ENCODE results near the gene ZNF333. TPM values are rescaled to one million over a fixed set of nuclear protein-coding genes. Genes with fewer than 3 reads are reported as not detected.
"Not testable (repeated sequence)": the region's sequence is repeated elsewhere in the genome, so short reads cannot be mapped to it uniquely, and the experiment has no call there.

Gene ZNF333
- total RNA-seq, 1 experiment from 2014 or later = 7.9 TPM

DNA sequence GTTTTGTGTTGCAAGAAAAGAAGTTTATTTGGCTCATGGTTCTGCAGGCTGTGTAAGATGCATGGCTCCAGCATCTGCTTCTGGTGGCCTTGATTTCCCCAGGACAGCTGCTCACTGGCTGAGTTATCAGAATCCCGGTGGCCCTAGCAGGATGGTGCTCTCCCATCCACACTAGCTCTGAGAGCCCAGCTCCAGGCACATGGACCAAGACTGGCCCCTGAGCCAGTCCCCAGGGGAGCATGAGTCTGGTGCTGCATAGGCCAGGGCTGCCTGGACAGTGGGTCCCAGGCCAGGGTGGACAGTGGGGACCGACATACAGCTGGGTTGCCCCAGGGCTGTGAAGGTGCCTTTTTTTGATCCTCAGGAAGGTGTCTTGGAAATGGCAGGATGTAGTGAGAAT is 78.2 kb downstream of the ZNF333 start:
- DNase-seq (ENCODE audit: low read depth) = no peak

GRCh38 chr19:14769201-14769600 is 79.4 kb downstream of the ZNF333 start:
- no peak for DNase-seq (ENCODE audit: low read depth)

DNA sequence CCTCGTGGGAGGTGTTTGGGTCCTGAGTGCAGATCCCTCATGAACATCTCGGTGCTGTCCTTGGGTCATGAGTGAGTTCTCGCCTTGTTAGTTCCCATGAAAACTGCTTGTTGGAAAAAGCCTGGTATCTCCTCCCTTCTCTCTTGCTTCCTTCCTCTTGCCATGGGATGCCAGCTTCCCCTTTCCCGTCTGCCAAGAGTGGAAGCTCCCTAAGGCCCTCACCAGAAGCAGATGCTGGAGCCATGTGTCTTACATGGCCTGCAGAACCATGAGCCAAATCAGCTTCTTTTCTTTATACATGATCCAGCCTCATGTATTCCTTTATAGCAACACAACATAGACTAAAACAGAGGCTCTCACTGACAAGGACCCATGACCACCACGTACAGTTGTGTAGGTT is 80.3 kb downstream of the ZNF333 start:
- DNase-seq (ENCODE audit: low read depth) = no peak

DNA sequence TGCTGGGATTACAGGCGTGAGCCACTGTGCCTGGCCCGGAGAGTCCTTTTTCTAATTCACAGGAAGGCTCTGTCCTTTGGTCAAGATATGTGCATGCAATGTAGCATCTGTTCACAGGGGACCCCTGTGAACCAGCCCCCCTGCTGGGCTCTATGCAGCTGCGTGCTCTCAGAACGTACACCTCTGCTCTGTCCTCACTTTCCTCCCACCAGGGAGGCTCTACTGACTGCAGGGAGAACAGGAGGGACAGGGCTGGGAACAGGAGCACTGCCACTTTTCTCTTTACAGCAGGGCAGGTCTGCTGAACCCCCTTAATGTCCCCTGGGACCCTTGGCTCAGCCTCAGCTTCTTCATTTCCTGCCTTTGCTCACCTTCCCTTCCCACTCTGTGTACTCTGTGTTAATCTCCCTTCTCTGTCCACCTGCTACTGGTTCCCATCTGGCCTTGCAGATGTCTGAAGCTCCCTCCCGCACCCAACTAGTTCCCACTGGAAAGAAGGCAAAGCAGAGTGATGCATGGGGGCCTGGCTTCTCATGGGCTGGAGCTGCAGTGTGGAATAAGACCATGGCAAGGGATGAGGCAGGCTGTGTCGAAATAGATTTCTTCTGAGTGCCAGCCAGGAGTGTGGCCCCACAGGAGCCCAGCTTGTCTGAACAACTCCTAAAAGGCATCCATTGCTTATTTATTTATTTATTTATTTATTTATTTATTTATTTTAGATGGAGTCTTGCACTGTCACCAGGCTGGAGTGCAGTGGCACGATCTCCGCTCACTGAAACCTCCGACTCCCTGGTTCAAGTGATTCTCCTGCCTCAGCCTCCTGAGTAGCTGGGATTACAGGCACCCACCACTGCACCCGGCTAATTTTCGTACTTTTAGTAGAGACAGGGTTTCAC is 81.3 kb downstream of the ZNF333 start:
- DNase-seq (ENCODE audit: low read depth) = no peak

DNA sequence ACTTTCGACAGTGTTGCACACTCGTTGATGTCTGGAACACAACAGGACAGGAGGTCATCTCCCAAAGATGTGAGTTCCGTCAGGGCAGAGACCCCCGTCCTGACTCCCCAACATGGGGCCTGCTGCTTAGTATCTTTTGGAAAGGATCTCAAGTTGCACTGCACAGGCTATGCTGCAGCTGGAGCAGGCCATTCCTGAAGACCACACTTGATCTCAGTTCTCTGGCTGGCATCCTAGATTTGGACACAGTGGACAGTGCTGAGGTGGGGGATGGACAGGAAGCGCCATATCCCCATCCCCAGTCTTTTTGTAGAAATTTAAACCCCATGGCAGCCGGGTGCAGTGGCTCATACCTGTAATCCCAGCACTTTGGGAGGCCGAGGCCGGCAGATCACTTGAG is 82.6 kb downstream of the ZNF333 start:
- DNase-seq (ENCODE audit: low read depth) = no peak

GRCh38 chr19:14772995-14773394 is 83.1 kb downstream of the ZNF333 start:
- DNase-seq (ENCODE audit: low read depth) = no peak

DNA sequence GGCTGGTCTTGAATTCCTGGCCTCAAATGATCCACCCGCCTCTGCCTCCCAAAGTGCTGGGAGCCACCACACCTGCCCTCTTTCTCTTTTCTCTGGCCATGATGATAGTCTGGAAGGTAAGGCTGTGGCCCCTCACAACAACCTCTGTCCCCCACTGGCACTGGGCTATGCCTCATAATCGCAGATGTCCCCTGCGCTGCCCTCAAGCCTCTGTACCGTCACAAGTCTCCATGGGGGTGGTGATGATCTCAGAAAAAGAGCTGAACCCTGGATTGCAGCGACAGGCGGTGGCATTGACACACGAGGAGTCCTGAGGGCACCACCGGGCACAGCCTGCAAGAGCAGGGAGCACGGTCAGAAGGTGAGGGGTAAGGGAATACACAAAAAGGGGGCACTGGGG is 83.9 kb downstream of the ZNF333 start:
- DNase-seq (ENCODE audit: low read depth) = not testable (repeated sequence)

DNA sequence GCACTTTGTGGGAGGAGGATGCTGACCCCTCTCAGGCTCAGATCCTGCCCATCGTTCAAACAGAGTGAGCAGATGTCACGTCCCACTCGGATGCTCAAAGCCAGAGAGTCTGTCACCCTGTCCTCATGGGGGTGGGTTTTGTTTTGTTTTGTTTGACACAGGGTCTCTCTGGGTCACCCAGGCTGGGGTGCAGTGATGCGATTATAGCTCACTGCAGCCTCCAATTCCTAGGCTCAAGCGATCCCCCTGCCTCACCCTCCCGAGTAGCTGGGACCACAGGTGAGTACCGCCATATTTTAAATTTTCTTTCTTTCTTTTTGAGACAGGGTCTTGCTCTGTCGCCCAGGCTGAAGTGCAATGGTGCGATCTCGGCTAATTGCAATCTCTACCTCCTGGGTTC is 84.5 kb downstream of the ZNF333 start:
- DNase-seq (ENCODE audit: low read depth) = no peak

GRCh38 chr19:14775326-14775725 is 85.5 kb downstream of the ZNF333 start:
- DNase-seq (ENCODE audit: low read depth) = not testable (repeated sequence)

DNA sequence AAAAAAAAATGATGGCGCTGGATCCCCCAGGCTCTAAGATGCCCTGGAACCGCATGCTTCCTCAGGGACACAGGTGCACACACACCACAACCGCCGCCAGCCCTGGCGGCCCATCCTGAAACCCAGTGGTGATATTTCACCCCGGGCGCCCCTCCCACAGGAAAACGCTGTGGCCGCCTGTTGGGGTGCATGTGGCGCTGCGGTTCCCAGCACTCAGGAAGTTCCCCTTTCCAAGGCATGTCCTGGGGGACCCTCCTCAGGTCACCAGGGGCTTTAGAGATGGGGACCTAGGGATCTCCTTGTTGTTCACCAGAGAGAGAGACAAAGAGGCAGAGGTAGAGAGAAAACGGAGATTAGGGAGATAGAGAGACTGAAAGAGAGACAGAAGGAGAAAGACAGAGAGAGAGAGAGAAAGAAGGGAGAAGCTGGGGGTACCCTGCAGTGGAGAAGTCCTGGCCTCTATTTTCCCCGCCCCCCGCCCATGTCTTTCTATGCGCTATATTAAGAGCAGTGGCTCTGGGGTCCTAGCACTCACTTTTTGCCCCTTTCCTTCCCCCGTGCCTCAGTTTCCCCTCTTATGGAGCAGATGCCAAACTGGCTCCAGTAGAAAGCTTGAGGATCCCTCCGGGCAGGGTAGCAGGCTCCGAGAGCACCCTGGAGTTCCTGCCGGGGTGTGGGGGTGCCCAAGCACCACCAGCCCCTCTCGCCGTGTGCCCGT is 86.2 kb downstream of the ZNF333 start:
- DNase-seq (ENCODE audit: low read depth) = peak; percentile 69

- not testable (repeated sequence) for DNase-seq (ENCODE audit: low read depth)
These were observed 87.8 kb downstream of the ZNF333 start for GRCh38 chr19:14777645-14778044.

GRCh38 chr19:14778110-14778845 is 88.4 kb downstream of the ZNF333 start, which contains the start of gene ADGRE2:
TSS of gene ADGRE2 (minus strand) at chr19:14778560. CDS start at chr19:14776756, 1,804 bp downstream.
- DNase-seq (ENCODE audit: low read depth) = not testable (repeated sequence)

DNA sequence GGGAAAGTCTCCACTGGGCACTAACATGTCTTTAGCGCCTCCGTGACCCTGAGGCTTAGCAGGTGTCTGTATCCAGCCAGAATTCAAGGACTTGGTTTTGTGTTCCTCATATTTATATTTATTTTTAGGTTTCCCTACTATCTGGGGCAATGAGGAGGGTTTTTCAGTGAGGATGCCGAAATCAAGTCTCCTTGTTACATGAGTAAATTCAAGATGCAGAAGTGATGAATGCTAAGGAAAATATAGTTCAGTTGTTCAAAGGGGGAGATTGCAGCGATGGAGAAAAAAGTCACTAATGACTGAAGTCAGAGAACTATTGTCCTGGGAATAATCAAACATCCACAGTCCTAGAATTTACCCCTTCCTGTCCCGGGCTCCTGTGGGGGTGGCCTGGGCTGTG is 89.3 kb downstream of the ZNF333 start:
- DNase-seq (ENCODE audit: low read depth) = no peak

DNA sequence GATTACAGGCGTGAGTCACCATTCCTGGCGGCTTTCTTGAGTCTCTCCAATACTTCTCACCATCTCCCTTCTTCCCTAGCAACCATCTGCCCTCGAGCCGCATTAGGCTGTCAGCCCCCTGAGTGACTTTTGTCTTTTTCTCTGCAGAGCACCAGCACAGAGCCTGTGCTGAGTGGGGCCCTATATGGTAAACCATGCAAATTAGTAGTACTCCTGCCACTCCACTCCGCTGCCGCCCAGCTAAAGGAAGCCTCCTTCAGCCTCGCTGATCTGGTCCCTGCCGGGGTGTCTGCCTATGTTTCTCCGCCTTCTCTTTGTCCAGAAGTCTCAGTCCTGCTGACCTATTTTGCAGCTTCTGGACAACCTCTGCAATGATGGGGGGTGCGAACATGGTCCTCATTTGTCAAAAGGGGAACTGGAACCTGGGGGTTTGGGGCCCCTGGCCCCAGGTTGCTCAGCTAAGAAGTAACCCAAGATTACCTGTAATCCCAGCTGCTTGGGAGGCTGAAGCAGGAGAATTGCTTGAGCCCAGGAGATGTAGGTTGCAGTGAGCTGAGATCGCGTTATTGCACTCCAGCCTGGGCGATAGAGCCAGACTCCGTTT is 90.9 kb downstream of the ZNF333 start:
- DNase-seq (ENCODE audit: low read depth) = peak; percentile 35

DNA sequence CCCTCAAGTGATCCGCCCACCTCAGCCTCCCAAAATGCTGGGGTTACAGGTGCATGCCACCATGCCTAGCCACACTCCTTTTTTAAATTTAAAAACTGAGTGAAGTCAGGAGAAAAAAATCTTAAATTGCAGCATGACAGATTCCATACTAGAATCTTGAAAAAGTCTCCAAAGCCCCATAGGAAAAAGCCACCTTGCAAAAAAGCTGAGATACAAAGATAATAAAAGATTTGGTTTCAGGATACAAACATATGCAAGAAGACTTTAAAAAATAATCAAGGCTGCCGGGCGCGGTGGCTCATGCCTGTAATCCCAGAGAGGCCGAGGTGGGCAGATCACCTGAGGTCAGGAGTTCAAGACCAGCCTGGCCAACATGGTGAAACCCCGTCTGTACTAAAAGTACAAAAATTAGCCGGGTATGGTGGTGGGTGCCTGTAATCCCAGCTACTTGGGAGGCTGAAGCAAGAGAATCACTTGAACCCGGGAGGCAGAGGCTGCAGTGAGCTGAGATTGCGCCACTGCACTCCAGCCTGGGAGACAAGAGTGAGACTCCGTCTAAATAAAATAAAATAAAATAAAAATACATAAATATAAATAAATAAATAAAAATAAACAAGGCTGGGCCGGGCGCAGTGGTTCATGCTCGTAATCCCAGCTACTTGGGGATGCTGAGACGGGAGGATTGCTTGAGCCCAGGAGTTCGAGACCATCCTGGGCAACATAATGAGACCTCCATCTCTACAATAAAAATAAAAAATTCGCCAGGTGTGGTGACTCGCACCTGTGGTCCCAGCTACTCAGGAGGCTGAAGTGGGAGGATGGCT is 92.1 kb downstream of the ZNF333 start:
- DNase-seq (ENCODE audit: low read depth) = not testable (repeated sequence)

DNA sequence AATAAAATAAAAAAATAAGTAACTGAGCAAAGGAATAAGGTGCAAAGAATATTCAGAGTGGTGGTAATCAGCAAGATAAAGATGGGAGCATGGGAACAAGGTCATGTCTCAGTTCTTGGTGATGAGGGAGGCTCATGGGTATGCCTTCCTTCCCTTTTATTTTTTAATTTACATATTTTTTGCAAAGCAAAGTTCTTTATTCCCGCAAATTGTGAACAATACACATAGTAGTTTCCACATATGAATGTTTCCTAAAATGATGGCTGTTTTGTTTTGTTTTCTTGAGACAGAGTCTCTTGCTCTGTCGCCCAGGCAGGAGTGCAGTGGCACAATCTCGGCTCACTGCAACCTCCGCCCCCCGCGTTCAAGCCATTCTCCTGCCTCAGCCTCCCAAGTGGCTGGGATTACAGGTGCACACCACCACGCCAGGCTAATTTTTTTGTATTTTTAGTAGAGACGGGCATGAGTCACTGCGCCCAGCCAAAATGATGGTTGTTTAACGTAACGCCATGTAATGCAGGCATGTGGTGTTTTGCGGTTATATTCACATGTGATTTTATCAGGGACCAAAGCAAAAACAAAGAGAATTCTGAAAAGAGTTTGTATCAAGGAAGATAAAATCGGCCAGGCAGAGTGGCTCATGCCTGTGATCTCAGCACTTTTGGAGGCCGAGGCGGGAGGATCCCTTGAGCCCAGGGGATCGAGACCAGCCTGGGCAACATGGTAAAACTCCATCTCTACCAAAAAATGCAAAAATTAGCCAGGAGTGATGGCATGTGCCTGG is 93.0 kb downstream of the ZNF333 start:
- DNase-seq (ENCODE audit: low read depth) = peak; percentile 70
